ENCODE results near the gene OPALIN.

Gene OPALIN

DNA sequence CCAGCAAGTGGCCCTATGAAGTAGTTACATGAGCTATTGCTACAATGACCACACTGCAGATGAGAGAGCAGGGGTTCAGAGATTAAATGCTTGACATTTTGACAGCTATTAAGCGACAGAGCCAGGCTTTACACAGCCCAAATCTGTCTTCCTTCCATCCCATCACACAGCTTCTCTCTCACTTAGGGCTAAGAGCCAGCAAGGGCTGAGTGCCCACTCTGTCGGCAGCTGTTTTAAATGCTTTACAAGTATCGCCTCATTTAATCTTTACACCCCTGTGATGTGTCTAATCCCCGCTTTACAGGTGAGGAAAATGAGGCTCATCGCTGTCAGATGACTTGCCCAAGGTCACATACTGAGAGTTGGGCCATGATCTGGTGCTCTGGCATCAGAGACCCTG, 15.2 kb upstream of the OPALIN start:
- Histone ChIP-seq H3K27ac (ENCODE audit: low read depth, low read length, poor library complexity, severe bottlenecking) (no peak overlapping the region), H4K20me1 (ENCODE audit: insufficient read depth, low read length) (no peaks in the 10 kb centered on the region), H3K36me3 (ENCODE audit: insufficient read depth, low read length) (no peaks in the 10 kb centered on the region), H3K4me1 (ENCODE audit: insufficient read depth, low read length, severe bottlenecking) (peaks cover 5% of the 10 kb centered on the region), H3K79me2 (ENCODE audit: insufficient read depth, low read length) (no peaks in the 10 kb centered on the region), H3K4me3 (ENCODE audit: low read depth, low read length, poor library complexity, severe bottlenecking) (no peak overlapping the region), H3F3A (ENCODE audit: insufficient read depth, low read length) (no peaks in the 10 kb centered on the region), H2AFZ (ENCODE audit: low read length) (no peak overlapping the region), H3K4me2 (ENCODE audit: low read length) (no peak overlapping the region), H3K9ac (ENCODE audit: low read length) (no peak overlapping the region), H3K9me3 (ENCODE audit: low read length) (no peaks in the 10 kb centered on the region), H3K27me3 (ENCODE audit: insufficient read depth, low read length) (no peaks in the 10 kb centered on the region), H3K9me2 (ENCODE audit: low read depth, low read length) (no peaks in the 10 kb centered on the region)
- no peak for TF ChIP-seq EZH2 (IDR thresholded peaks at IDR 0.05; ENCODE audit: borderline replicate concordance, low read length)
- TF ChIP-seq, protein P1, sequence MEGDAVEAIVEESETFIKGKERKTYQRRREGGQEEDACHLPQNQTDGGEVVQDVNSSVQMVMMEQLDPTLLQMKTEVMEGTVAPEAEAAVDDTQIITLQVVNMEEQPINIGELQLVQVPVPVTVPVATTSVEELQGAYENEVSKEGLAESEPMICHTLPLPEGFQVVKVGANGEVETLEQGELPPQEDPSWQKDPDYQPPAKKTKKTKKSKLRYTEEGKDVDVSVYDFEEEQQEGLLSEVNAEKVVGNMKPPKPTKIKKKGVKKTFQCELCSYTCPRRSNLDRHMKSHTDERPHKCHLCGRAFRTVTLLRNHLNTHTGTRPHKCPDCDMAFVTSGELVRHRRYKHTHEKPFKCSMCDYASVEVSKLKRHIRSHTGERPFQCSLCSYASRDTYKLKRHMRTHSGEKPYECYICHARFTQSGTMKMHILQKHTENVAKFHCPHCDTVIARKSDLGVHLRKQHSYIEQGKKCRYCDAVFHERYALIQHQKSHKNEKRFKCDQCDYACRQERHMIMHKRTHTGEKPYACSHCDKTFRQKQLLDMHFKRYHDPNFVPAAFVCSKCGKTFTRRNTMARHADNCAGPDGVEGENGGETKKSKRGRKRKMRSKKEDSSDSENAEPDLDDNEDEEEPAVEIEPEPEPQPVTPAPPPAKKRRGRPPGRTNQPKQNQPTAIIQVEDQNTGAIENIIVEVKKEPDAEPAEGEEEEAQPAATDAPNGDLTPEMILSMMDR (IDR thresholded peaks at IDR 0.05; ENCODE audit: low read length), result no peak

DNA sequence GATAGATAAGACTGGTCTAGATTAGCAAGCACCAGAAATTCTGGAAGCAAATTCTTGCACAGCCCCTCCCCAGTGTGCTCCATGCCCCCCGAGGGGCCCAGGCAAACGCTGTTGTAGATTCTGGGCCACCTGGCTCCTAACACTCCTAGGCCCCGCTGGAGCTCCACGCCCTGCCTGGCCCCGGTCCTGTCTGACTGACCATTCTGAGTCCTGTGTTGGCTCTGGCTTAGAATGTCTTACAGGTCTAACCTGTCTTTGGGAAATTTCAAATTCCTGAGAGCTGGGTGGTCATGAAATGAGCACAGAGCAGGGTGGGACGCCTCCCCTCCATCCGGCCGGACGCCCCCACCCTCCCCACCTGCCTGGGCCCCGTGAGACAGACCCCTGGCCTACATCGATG, 12.6 kb upstream of the OPALIN start:
- no peaks in the 10 kb centered on the region for H4K20me1 ChIP-seq (ENCODE audit: insufficient read depth, low read length)
- H3K4me2 ChIP-seq (ENCODE audit: low read length), result no peak overlapping the region
- no peaks in the 10 kb centered on the region for H3K36me3 ChIP-seq (ENCODE audit: insufficient read depth, low read length)
- H3K27ac ChIP-seq (ENCODE audit: low read depth, low read length, poor library complexity, severe bottlenecking), result no peak overlapping the region
- no peaks in the 10 kb centered on the region for H3F3A ChIP-seq (ENCODE audit: insufficient read depth, low read length)
- no peak overlapping the region for H3K9ac ChIP-seq (ENCODE audit: low read length)
- H3K9me2 ChIP-seq (ENCODE audit: low read depth, low read length), result no peaks in the 10 kb centered on the region
- peaks cover 5% of the 10 kb centered on the region for H3K4me1 ChIP-seq (ENCODE audit: insufficient read depth, low read length, severe bottlenecking)
- H2AFZ ChIP-seq (ENCODE audit: low read length), result no peak overlapping the region
- H3K79me2 ChIP-seq (ENCODE audit: insufficient read depth, low read length), result no peaks in the 10 kb centered on the region
- H3K4me3 ChIP-seq (ENCODE audit: low read depth, low read length, poor library complexity, severe bottlenecking), result no peak overlapping the region
- H3K27me3 ChIP-seq (ENCODE audit: insufficient read depth, low read length), result no peaks in the 10 kb centered on the region
- no peaks in the 10 kb centered on the region for H3K9me3 ChIP-seq (ENCODE audit: low read length)
- no peak for TF ChIP-seq EZH2 (IDR thresholded peaks at IDR 0.05; ENCODE audit: borderline replicate concordance, low read length)
- TF ChIP-seq, protein P1 (IDR thresholded peaks at IDR 0.05; ENCODE audit: low read length), result no peak

DNA sequence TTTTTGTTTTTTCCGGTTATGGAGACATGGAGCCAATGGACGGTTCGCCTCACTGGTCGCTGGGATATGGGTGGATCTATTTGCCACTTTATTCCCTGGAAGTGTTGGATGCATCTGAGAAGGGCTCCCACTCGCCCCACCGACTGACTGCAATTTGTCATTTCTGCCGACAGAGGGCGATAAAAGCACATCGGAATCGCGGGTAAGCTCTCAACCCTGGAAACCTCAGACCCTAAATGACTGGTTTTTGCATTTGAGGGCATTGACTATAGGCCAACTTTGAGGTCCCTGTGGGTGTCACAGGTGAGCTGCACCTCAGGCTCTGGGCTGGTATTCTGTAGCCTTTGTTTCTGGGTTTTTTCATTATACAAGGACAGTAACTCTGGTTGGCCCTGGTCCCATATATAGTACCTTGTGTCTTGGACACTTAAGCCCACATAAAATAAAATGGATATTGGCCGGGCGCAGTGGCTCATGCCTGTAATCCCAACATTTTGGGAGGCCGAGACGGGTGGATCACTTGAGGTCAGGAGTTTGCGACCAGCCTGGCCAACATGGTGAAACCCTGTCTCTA, 11.9 kb upstream of the OPALIN start:
- Histone ChIP-seq H3K9me3 (ENCODE audit: low read length) (no peaks in the 10 kb centered on the region), H3K9me2 (ENCODE audit: low read depth, low read length) (no peaks in the 10 kb centered on the region), H3K9ac (ENCODE audit: low read length) (no peak overlapping the region), H3K4me3 (ENCODE audit: low read depth, low read length, poor library complexity, severe bottlenecking) (no peak overlapping the region), H3K27ac (ENCODE audit: low read depth, low read length, poor library complexity, severe bottlenecking) (no peak overlapping the region), H3K79me2 (ENCODE audit: insufficient read depth, low read length) (no peaks in the 10 kb centered on the region), H3K4me2 (ENCODE audit: low read length) (no peak overlapping the region), H3K27me3 (ENCODE audit: insufficient read depth, low read length) (no peaks in the 10 kb centered on the region), H2AFZ (ENCODE audit: low read length) (no peak overlapping the region), H3F3A (ENCODE audit: insufficient read depth, low read length) (no peaks in the 10 kb centered on the region), H3K36me3 (ENCODE audit: insufficient read depth, low read length) (no peaks in the 10 kb centered on the region), H3K4me1 (ENCODE audit: insufficient read depth, low read length, severe bottlenecking) (peaks cover 5% of the 10 kb centered on the region), H4K20me1 (ENCODE audit: insufficient read depth, low read length) (no peaks in the 10 kb centered on the region)
- TF ChIP-seq, protein P1 (IDR thresholded peaks at IDR 0.05; ENCODE audit: low read length), result peak; percentile 63
- TF ChIP-seq EZH2 (IDR thresholded peaks at IDR 0.05; ENCODE audit: borderline replicate concordance, low read length), result no peak
